Mesodermal cell (in vitro differentiated cells): ENCODE results near the gene GAL3ST3. TPM values are rescaled to one million over a fixed set of nuclear protein-coding genes. Genes with fewer than 3 reads are reported as not detected.
"Not testable (repeated sequence)": the region's sequence is repeated elsewhere in the genome, so short reads cannot be mapped to it uniquely, and the experiment has no call there.

Experiments
- H3K27ac ChIP-seq: 2 replicates; pipeline ENCODE4 v1.7.0; 2013; ENCODE audit warnings: mild to moderate bottlenecking, low read depth, low read length, moderate library complexity; ENCODE audit not compliant: severe bottlenecking
- H3K36me3 ChIP-seq: 2 replicates; pipeline ENCODE4 v1.7.1; 2013; ENCODE audit warnings: mild to moderate bottlenecking, low read length, moderate library complexity; ENCODE audit not compliant: control insufficient read depth, insufficient read depth
- H3K4me1 ChIP-seq: one replicate; pipeline ENCODE4 v1.7.1; 2013; ENCODE audit warnings: mild to moderate bottlenecking, low read length; ENCODE audit not compliant: insufficient read depth, control insufficient read depth, poor library complexity, severe bottlenecking
- H3K4me3 ChIP-seq: 2 replicates; pipeline ENCODE4 v1.7.0; 2013; ENCODE audit warnings: low read length, control low read depth, mild to moderate bottlenecking; ENCODE audit not compliant: insufficient read depth, poor library complexity, severe bottlenecking; ENCODE audit errors: extremely low read depth
- H3K9me3 ChIP-seq: 2 replicates; pipeline ENCODE4 v1.7.1; 2013; ENCODE audit warnings: mild to moderate bottlenecking, low read length, moderate library complexity; ENCODE audit not compliant: control insufficient read depth
- WGBS, 2 experiments: methylation state at CpG; one replicate each; pipeline ENCODE4 v1.1.5; 2013; ENCODE audit warnings: missing lambda C conversion rate in 2 of 2; ENCODE audit not compliant: insufficient coverage in 2 of 2; 5-methylcytosine and 5-hydroxymethylcytosine counted together
- polyA plus RNA-seq, 2 experiments: library from polyadenylated mRNA; stranded (reverse); fragments of 50-300 nt; gene quantifications; one replicate each; pipeline ENCODE4 v1.2.3, GENCODE V29; 2013

GAL3ST3 gene, protein sequence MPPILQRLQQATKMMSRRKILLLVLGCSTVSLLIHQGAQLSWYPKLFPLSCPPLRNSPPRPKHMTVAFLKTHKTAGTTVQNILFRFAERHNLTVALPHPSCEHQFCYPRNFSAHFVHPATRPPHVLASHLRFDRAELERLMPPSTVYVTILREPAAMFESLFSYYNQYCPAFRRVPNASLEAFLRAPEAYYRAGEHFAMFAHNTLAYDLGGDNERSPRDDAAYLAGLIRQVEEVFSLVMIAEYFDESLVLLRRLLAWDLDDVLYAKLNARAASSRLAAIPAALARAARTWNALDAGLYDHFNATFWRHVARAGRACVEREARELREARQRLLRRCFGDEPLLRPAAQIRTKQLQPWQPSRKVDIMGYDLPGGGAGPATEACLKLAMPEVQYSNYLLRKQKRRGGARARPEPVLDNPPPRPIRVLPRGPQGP
- polyA plus RNA-seq (2013, experiment 1 of 2): 4.5 TPM
- 2.6 TPM for polyA plus RNA-seq (2013, experiment 2 of 2)

DNA sequence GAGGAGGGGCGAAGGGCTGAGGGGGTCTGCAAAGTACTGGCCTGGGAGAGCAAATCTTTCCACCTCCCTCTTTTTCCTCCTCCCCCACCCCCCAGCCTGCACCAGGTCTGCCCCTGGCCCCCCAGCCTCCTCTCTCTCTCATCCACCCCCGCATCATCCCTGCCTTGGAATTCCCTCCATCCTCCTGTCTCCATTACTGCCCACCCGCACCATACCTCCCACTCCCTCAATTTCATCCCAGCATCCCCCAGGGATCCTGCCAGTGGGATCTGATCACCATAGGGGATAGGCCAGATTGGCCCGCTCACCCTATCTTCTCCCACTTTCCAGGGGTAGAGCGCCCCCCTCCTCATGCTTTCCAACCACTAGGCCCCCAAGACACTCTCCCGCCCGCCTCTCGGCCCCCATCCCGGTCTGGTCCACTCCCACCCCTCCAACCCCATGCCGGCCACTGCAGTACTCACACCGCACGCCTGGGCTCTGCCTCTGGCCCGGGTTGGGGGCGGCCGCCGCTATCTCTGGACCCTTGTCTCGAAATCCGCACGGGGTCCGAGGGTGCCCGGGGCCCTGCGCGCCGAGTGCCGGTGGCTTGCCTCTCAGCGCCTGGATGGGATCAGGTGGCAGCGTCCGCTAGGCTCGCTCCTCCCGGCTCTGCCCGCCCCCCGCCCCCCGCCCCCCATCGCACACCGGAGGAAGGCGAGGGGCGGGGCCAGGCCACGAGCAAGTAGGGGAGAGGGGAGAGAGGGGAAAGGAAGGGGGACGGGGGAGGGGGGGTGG, at the start of gene GAL3ST3:
GAL3ST3 (minus strand) TSS at position 615 of the 777 bp plus-strand sequence. CDS start 3,746 bp downstream, outside the sequence.
- Histone ChIP-seq H3K4me3 (peak within 1 kb of the TSS; percentile 43), H3K9me3 (no peaks in the 10 kb centered on the region), H3K4me1 (peaks cover 17% of the 10 kb centered on the region), H3K36me3 (peaks cover 7% of the 10 kb centered on the region), H3K27ac (no peak within 1 kb of the TSS)
- WGBS, 2 experiments: 2 to 13% methylated on average over 7 to 11 of the region's 39 CpGs

DNA sequence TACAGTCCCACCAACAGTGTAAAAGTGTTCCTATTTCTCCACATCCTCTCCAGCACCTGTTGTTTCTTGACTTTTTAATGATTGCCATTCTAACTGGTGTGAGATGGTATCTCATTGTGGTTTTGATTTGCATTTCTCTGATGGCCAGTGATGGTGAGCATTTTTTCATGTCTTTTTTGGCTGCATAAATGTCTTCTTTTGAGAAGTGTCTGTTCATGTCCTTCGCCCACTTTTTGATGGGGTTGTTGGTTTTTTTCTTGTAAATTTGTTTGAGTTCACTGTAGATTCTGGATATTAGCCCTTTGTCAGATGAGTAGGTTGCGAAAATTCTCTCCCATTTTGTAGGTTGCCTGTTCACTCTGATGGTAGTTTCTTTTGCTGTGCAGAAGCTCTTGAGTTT, 43.2 kb upstream of the GAL3ST3 start:
- not testable (repeated sequence) for H3K9me3 ChIP-seq

DNA sequence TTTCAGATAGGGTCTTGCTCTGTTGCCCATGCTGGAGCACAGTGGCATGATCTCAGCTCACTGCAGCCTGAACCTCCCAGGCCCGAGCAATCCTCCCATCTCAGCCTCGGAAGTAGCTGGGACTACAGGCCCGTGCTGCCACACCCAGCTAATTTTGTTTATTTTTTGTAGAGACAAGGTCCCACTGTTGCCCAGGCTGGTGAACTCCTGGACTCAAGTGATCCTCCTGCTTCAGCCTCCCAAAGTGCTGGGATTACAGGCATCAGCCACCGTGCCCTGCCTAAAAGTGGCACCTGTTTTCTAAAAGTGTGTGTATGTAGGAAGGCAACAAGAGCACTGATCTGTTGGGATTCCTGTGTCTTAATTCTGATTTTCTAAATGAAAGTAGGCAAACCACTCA, 41.3 kb upstream of the GAL3ST3 start:
- H3K4me3 ChIP-seq: no peak overlapping the region
- H3K4me1 ChIP-seq: no peaks in the 10 kb centered on the region
- H3K9me3 ChIP-seq: peaks cover 4% of the 10 kb centered on the region
- WGBS, 2 experiments: 92 to 100% methylated on average over 2 to 3 of the region's 4 CpGs
- H3K27ac ChIP-seq: no peak overlapping the region
- peaks cover 26% of the 10 kb centered on the region for H3K36me3 ChIP-seq

More for the DNA sequence above, 43.2 kb upstream of the GAL3ST3 start:
- not testable (repeated sequence) for H3K4me3 ChIP-seq, H3K4me1 ChIP-seq, H3K27ac ChIP-seq
- no CpG with 5 or more reads among the region's 2 CpGs for WGBS, 2 experiments
- H3K36me3 ChIP-seq: peaks cover 26% of the 10 kb centered on the region

DNA sequence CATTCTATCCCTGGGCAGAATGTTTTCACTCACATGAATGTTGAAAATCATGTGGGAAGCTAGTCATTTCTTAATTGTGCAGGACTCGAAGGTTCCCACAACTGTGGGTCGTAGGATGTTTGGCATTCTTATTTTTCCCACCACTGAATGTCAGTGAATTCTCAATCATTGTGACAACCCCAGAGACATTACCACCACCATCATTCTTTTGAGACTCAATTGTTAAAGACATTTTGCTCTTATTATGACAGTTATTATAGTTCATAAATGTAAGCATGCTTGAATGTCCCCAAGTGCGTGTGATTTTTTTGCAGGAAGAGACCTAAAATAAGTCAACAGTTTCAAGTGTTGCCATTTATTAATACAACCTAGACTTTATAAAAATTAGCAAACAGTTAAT, 40.1 kb upstream of the GAL3ST3 start:
- H3K4me3 ChIP-seq: no peak overlapping the region
- H3K4me1 ChIP-seq: peaks cover 12% of the 10 kb centered on the region
- peaks cover 4% of the 10 kb centered on the region for H3K9me3 ChIP-seq
- peaks cover 26% of the 10 kb centered on the region for H3K36me3 ChIP-seq
- H3K27ac ChIP-seq: no peak overlapping the region
- WGBS, 2 experiments: 90 to 100% methylated on average over 2 of the region's 3 CpGs

DNA sequence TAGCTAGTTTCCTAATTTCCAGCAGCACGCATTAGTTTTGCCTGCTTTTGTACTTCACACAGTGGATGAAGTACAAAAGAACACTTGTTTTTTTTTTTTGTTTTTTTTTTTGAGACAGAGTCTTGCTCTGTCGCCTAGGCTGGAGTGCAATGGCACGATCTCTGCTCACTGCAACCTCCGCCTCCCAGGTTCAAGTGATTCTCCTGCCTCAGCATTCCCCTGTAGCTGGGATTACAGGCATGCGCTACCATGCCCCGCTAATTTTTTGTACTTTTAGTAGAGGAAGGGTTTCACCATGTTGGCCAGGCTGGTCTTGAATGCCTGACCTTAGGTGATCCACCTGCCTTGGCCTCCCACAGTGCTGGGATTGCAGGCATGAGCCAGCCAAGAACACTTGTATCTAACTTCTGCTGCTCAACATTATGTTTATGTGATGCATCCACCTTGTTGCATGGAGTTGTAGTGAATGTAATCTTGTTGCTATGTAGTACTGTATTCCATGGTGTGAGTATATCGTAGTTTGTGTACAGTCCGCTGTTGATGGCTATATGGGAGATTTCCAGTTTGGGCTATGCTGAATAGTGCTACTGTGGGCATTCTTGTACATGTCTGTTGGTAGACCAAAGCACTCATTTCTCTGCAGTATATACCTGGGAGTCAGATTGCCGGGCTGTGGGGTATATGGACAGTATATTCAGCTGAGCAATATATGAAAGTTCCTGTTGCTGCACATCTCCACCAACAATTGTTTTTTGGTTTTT, 38.4 kb upstream of the GAL3ST3 start:
- no peak overlapping the region for H3K27ac ChIP-seq
- WGBS, 2 experiments: 84 to 94% methylated on average over 6 to 7 of the region's 9 CpGs
- H3K36me3 ChIP-seq: peaks cover 26% of the 10 kb centered on the region
- peaks cover 24% of the 10 kb centered on the region for H3K4me1 ChIP-seq
- H3K9me3 ChIP-seq: peaks cover 4% of the 10 kb centered on the region
- no peak overlapping the region for H3K4me3 ChIP-seq

DNA sequence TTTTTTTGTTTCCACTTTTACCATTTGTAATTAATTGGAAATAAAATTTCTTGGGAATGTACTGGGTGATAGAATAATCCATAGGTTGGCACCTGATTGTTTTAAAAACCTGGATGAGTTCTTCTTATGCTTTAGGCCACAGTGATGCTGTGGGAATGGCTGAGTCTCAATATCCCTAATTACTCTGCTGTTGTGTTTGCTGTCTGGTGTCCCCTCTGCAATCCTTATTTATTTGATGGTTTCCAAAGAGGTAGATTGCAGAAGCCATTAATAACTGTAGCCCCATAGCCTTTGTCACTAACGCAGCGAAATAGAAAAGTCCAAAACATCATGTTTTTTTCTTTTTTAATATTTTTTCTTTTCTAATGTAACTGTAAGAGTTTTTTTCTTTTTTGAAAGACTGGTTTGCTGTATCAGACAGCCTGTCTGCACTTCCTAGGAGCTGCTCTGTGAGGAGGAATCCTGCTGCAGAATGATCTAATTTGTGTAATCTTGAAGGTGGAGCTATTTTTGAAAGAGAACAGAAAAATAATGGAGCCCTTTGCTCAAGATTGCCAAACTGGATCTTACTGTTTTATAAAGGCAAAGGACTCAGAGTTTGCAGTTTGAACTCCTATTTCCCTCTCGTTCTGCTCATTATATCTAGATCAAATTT, 36.0 kb upstream of the GAL3ST3 start:
- peaks cover 40% of the 10 kb centered on the region for H3K4me1 ChIP-seq
- WGBS, 2 experiments: no CpG with 5 or more reads among the region's 3 CpGs
- H3K27ac ChIP-seq: no peak overlapping the region
- H3K4me3 ChIP-seq: no peak overlapping the region
- H3K9me3 ChIP-seq: no peaks in the 10 kb centered on the region
- H3K36me3 ChIP-seq: peaks cover 19% of the 10 kb centered on the region

DNA sequence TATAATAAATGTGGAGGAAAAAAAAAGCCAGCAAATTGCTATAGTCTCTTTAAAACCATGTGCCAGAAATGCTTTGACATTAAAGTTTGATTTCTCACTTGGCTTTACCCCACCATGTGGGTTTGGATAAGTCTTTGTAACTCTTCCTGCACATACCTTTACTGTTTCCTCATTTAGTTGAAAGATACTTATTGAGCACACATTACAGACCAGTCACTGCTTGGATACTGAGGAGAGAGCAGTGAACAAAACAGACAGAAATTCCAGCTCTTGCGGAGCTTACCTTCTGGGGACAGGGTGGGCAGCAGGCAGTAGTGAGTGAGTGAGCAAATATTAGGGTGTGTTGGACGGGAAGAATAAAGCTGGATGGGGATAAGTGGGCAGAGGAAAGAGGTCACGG, 34.8 kb upstream of the GAL3ST3 start:
- WGBS, 2 experiments: 94 to 100% methylated on average over 3 of the region's 3 CpGs
- H3K4me3 ChIP-seq: no peak overlapping the region
- no peaks in the 10 kb centered on the region for H3K9me3 ChIP-seq
- H3K4me1 ChIP-seq: peaks cover 43% of the 10 kb centered on the region
- peaks cover 11% of the 10 kb centered on the region for H3K36me3 ChIP-seq
- H3K27ac ChIP-seq: no peak overlapping the region

DNA sequence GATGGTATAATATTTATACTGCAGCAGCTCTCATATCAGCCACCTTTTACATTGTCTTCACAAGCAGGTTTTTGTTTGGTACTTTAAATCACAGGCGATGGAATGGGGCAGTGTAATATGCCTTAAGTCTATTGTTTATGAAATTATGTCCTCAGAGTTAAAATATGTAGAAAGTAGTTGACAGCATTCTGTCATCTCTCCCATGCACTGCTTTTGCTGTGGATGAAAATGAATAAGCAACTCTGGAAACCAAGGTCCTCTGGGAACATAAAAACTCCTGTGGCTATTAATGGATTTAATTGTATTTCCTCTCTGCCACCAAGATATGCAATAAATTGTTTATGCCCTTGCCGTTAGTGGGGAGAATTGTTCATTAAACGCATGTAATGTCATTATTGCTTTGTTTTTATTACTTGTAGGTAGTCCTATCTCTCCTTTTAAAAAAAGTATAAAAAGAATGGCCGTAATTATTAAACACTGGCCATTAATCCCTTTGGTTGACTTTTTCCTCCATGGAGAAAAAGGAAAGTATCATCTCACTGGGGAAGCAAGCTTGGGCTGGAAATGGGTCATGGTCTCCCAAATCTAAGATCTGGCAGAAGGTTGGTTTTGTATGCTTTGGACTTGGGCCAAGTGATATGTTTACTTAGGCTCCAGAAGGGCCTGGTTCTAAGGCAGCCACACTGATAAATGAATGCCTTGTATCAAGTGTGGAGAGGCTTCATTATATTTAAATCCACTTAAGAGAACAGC, 34.2 kb upstream of the GAL3ST3 start:
- WGBS, 2 experiments: 80% methylated on average over 1 of the region's 4 CpGs; no CpG with 5 or more reads in 1 of the 2 experiments

DNA sequence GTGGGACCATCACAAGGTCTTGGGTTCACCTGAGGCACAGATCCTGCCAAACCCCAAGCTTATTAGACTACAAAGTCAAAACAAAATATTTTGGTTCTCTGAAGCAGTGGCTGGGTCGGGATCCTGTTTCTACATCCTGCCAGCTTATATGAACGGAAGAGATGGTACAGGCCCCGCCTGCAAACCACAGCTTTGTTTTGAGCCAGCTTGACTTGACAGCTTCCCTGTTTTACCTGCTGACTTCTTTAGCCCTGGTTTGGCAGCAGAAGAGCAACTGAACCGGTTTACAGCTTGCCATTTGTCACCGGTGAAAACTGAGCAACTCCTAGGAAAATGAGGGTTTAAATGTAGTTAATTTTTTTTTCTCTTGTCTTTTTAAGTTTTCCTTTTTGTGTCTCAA, 32.5 kb upstream of the GAL3ST3 start:
- 83 to 95% methylated on average over 3 to 4 of the region's 5 CpGs for WGBS, 2 experiments

More for the DNA sequence above, 34.2 kb upstream of the GAL3ST3 start:
- Histone ChIP-seq H3K36me3 (peaks cover 11% of the 10 kb centered on the region), H3K4me1 (peaks cover 50% of the 10 kb centered on the region), H3K27ac (no peak overlapping the region), H3K4me3 (no peak overlapping the region), H3K9me3 (no peaks in the 10 kb centered on the region)

More for the DNA sequence above, 32.5 kb upstream of the GAL3ST3 start:
- H3K27ac ChIP-seq: peak overlapping the region; percentile 0
- no peak overlapping the region for H3K4me3 ChIP-seq
- peaks cover 27% of the 10 kb centered on the region for H3K36me3 ChIP-seq
- H3K9me3 ChIP-seq: no peaks in the 10 kb centered on the region
- H3K4me1 ChIP-seq: peaks cover 63% of the 10 kb centered on the region
